Muscle of leg (tissue), 11 donors: ENCODE measurements around the gene MRPL10. TPM values are rescaled to one million over a fixed set of nuclear protein-coding genes. Genes with fewer than 3 reads are reported as not detected.
A peak's percentile ranks its signal among the peaks of the same experiment; 100 is the strongest.

Source experiments
- DNase-seq: peaks from one replicate; pipeline ENCODE4 v3.0.0; 2013
- H3K27ac ChIP-seq: one replicate; pipeline ENCODE4 v1.5.1; 2013; ENCODE audit warnings: mild to moderate bottlenecking, low read length, control low read depth
- H3K27me3 ChIP-seq: one replicate; pipeline ENCODE4 v1.6.1; 2013; ENCODE audit warnings: low read length; ENCODE audit not compliant: control insufficient read depth, insufficient read depth
- H3K36me3 ChIP-seq: one replicate; pipeline ENCODE4 v1.6.1; 2013; ENCODE audit warnings: low read length; ENCODE audit not compliant: control insufficient read depth, insufficient read depth
- H3K4me1 ChIP-seq: one replicate; pipeline ENCODE4 v1.6.1; 2013; ENCODE audit warnings: low read length; ENCODE audit not compliant: control insufficient read depth, insufficient read depth
- H3K4me3 ChIP-seq: one replicate; pipeline ENCODE4 v1.5.1; 2013; ENCODE audit warnings: low read length, control low read depth
- H3K9me3 ChIP-seq: replicated peaks from 2 replicates; pipeline ENCODE4 v1.6.1; 2013; ENCODE audit warnings: low read depth, low read length; ENCODE audit not compliant: control insufficient read depth
- WGBS: methylation state at CpG from one replicate; pipeline ENCODE4 v1.1.5; 2013; ENCODE audit warnings: missing lambda C conversion rate; ENCODE audit not compliant: insufficient coverage; 5-methylcytosine and 5-hydroxymethylcytosine counted together
- polyA plus RNA-seq, 8 donors: library from polyadenylated mRNA; unstranded; fragments of 120-200 nt; gene quantifications; one replicate each; pipeline versions ENCODE4 v1.2.1 to v1.2.3, GENCODE V29; 2013; ENCODE audit warnings: inconsistent platforms in 1 of 8, low replicate concordance in 1 of 8; ENCODE audit not compliant: insufficient read length in 8 of 8, insufficient read depth in 1 of 8
- total RNA-seq: library from RNA; stranded (reverse); fragments of 120-200 nt; gene quantifications from one replicate; pipeline ENCODE4 v1.2.4, GENCODE V29; 2013

The MRPL10 gene
- total and polyA plus RNA-seq, 9 donors = 37.5 to 62.9 (median 54.3) TPM

GRCh38 chr17:47829870-47830269 lies 1.5 kb downstream of the MRPL10 start:
- peaks cover 15% of the 10 kb centered on the region for H3K4me1 ChIP-seq
- H3K36me3 ChIP-seq = peaks cover 30% of the 10 kb centered on the region
- H3K27me3 ChIP-seq = no peaks in the 10 kb centered on the region
- DNase-seq = no peak
- no peak overlapping the region for H3K27ac ChIP-seq
- WGBS = no CpG with 5 or more reads among the region's 3 CpGs
- no peaks in the 10 kb centered on the region for H3K9me3 ChIP-seq
- no peak overlapping the region for H3K4me3 ChIP-seq

GRCh38 chr17:47823519-47823918 lies 7.8 kb downstream of the MRPL10 start:
- H3K27ac ChIP-seq = no peak overlapping the region
- H3K9me3 ChIP-seq = no peaks in the 10 kb centered on the region
- H3K4me1 ChIP-seq = peaks cover 30% of the 10 kb centered on the region
- WGBS = 73% methylated on average over 1 of the region's 4 CpGs
- H3K27me3 ChIP-seq = no peaks in the 10 kb centered on the region
- H3K4me3 ChIP-seq = no peak overlapping the region
- no peak for DNase-seq
- H3K36me3 ChIP-seq = peaks cover 55% of the 10 kb centered on the region

DNA sequence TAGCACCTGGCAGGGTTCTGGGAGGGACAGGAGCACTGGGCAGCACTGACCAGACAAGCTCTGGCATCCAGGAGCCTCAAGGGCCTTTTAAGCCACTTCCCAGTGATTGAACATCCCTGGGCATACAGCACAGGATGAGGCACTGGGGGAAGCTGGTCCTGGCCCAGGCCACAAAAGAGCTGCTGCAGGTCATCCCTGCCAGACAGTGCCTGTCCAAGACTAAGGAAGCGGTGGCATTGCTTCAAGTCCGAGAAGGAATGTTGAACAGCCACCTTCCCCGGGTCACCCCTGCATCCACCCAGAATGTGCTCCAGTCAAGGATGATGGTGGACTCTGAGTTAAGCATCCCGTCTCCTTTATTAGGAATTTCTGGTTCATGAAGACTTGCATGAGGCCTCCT lies 8.6 kb downstream of the MRPL10 start:
- DNase-seq = no peak
- Histone ChIP-seq H3K4me1 (peaks cover 30% of the 10 kb centered on the region), H3K36me3 (peaks cover 56% of the 10 kb centered on the region), H3K27me3 (no peaks in the 10 kb centered on the region), H3K4me3 (no peak overlapping the region), H3K27ac (peak overlapping the region; percentile 26), H3K9me3 (no peaks in the 10 kb centered on the region)
- 100% methylated on average over 3 of the region's 4 CpGs for WGBS

DNA sequence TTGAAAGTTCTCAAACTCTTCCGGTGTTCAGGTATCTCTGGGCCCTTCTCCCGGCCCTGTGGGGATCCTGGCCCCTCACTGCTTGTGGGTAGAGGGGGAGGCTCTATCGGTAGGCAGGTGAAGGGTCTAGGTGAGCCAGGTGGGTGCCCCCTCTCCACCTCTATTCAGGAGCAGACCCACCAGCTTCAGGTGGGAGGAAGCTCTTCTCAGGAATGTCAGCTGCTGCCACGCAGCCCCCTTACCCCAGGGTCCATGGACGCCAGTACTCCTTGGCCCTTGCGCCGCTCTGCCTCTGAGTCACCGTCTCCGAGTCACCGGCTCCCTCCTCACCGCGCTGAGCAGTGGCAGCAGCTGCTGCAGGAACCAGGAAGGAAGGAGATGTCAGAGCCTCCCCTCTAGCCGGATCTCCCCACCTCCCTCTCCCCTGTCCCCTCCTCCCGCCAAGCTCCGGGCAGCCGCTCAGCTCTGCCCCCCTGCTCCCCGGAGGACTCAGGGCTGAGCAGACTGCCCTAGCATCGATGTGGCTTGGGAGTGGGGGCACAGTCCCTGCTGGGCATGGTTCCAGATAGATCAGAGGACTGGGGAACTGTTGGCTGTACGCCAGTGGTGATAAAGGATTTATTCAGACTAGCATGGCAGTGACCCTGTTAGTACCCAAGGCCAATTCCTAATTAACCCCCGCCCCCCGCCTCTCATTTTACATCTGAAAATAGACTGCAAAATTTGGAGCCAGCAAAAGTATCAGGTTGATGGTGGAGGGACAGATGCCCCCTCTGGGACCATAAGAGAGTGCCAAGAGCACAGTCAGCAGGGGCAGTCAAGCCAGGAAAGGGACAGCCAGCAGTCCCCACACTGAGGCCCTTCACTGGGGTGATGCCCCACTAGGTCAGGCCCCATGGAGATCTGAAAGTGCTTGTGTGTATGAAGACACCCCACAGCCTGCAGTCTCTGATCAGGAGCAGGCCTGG lies 9.6 kb downstream of the MRPL10 start, which contains the start of gene OSBPL7:
Gene OSBPL7, minus strand, starts transcription at position 371 of the 968 bp plus-strand sequence. CDS start 1,516 bp downstream, outside the sequence.
- no peaks in the 10 kb centered on the region for H3K27me3 ChIP-seq

GRCh38 chr17:47821031-47821423 lies 10.3 kb downstream of the MRPL10 start:
- Histone ChIP-seq H3K4me3 (peak overlapping the region; percentile 75), H3K36me3 (peaks cover 57% of the 10 kb centered on the region), H3K9me3 (no peaks in the 10 kb centered on the region), H3K27me3 (no peaks in the 10 kb centered on the region), H3K4me1 (peaks cover 30% of the 10 kb centered on the region), H3K27ac (peak overlapping the region; percentile 89)
- DNase-seq = no peak
- WGBS = 7% methylated on average over 3 of the region's 4 CpGs

More for the DNA sequence above, 9.6 kb downstream of the MRPL10 start, which contains the start of gene OSBPL7:
- peak; percentile 92 for DNase-seq
- H3K27ac ChIP-seq = peak within 1 kb of the TSS; percentile 89
- H3K36me3 ChIP-seq = peaks cover 57% of the 10 kb centered on the region
- no peaks in the 10 kb centered on the region for H3K9me3 ChIP-seq
- peaks cover 30% of the 10 kb centered on the region for H3K4me1 ChIP-seq
- WGBS = 0% methylated on average over 10 of the region's 21 CpGs
- peak within 1 kb of the TSS; percentile 75 for H3K4me3 ChIP-seq

- Histone ChIP-seq H3K4me3 (no peak overlapping the region), H3K27ac (no peak overlapping the region), H3K36me3 (peaks cover 61% of the 10 kb centered on the region), H3K4me1 (peaks cover 30% of the 10 kb centered on the region), H3K27me3 (no peaks in the 10 kb centered on the region), H3K9me3 (no peaks in the 10 kb centered on the region)
- WGBS = 50% methylated on average over 5 of the region's 12 CpGs
- no peak for DNase-seq
These were observed 11.1 kb downstream of the MRPL10 start for GRCh38 chr17:47820033-47820789.

- 51% methylated on average over 4 of the region's 10 CpGs for WGBS
- H3K27me3 ChIP-seq = no peaks in the 10 kb centered on the region
- peaks cover 30% of the 10 kb centered on the region for H3K4me1 ChIP-seq
- H3K4me3 ChIP-seq = no peak overlapping the region
- H3K27ac ChIP-seq = no peak overlapping the region
- H3K36me3 ChIP-seq = peaks cover 65% of the 10 kb centered on the region
- no peaks in the 10 kb centered on the region for H3K9me3 ChIP-seq
- DNase-seq = no peak
These were observed 11.9 kb downstream of the MRPL10 start for GRCh38 chr17:47819475-47819874.

GRCh38 chr17:47818002-47818695 lies 13.2 kb downstream of the MRPL10 start:
- WGBS = 100% methylated on average over 3 of the region's 11 CpGs
- Histone ChIP-seq H3K4me3 (no peak overlapping the region), H3K27ac (no peak overlapping the region), H3K36me3 (peaks cover 64% of the 10 kb centered on the region), H3K27me3 (no peaks in the 10 kb centered on the region), H3K9me3 (no peaks in the 10 kb centered on the region), H3K4me1 (peaks cover 29% of the 10 kb centered on the region)
- no peak for DNase-seq

DNA sequence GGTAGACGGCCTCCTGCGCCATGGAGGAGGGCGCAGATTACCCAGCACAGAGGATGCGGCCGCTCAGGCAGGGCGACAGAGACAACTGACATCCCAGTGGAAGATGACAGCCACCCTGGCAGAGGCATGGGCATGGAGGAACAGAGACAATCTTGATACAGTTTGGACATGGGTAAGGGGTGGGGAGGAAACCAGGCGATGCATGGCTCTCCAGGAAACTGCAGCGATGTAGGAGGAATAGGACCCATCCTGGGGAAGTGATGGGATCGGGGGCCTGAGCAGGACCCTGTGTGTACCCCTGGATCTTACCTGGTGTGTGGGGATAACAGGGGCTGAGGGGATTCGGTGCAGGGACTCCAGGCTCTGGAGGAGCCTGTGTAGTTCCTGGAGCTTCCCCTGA lies 14.4 kb downstream of the MRPL10 start:
- 91% methylated on average over 10 of the region's 10 CpGs for WGBS
- Histone ChIP-seq H3K4me1 (peaks cover 17% of the 10 kb centered on the region), H3K9me3 (no peaks in the 10 kb centered on the region), H3K27me3 (no peaks in the 10 kb centered on the region), H3K27ac (no peak overlapping the region), H3K36me3 (peaks cover 75% of the 10 kb centered on the region), H3K4me3 (no peak overlapping the region)
- DNase-seq = no peak
